Suprapubic skin (tissue), 3 donors: ENCODE measurements around the gene NR4A1.

ENCODE experiments used
- CTCF ChIP-seq, 2 donors: fragments of 200-600 bp in 1 of 2; fragments of 450-650 bp in 1 of 2; sonication (generic) in 1 of 2; IDR thresholded peaks; one replicate each; pipeline ENCODE4 v1.5.1; 2016 to 2019; ENCODE audit warnings: antibody characterized with exemption in 2 of 2, mild to moderate bottlenecking in 1 of 2, moderate library complexity in 1 of 2
- POLR2A ChIP-seq, 2 donors: fragments of 450-650 bp; IDR thresholded peaks; one replicate each; pipeline ENCODE4 v1.6.1; 2017; ENCODE audit warnings: antibody characterized with exemption in 2 of 2, mild to moderate bottlenecking in 2 of 2, moderate library complexity in 2 of 2

GRCh38 chr12:52007982-52008510 is 43.2 kb upstream of the NR4A1 start:
- TF ChIP-seq CTCF (IDR thresholded peaks at IDR 0.05): no peak
- TF ChIP-seq POLR2A (IDR thresholded peaks at IDR 0.05): no peak
